Measurements from ENCODE around the gene BLMH. TPM values are rescaled to one million over a fixed set of nuclear protein-coding genes. Genes with fewer than 3 reads are reported as not detected.
A peak's percentile ranks its signal among the peaks of the same experiment; 100 is the strongest.

Gene BLMH
- total and polyA plus RNA-seq, 9 of the 15 experiments (the other 6 are each of a cell fraction or from before 2014, with no cell fraction given), result 26.0 to 118 (median 67.3) TPM

DNA sequence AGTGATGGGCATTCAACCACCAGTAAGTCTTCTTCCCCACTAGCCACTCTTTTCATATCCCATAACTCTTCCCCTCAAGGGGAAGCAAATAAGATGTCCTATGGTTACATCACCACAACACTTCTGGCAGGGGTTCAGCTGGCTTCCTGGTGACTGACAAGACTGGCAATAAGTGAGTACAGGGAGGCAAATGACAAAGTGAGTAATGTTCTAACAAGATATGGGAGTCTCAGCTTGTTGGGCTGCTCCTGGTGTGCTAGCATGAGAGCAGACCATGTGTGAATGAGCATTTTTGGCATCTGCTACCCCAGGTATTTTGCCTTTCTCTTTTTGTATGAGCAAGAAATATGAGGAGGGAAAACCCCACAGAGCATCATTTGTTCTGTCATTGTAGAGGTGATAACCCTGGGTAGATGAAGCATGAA, 32.2 kb upstream of the BLMH start (continued):
- TF ChIP-seq ZNF518B (CRISPR knock-in tag; IDR thresholded peaks at IDR 0.05), result no peak
- TF ChIP-seq SREBF1 (IDR thresholded peaks at IDR 0.05; ENCODE audit: borderline replicate concordance, low read depth, low read length), result no peak
- TF ChIP-seq KDM5B (IDR thresholded peaks at IDR 0.05; ENCODE audit: insufficient replicate concordance, low read depth, low read length), result no peak
- no peak for TF ChIP-seq ELF2 (CRISPR knock-in tag; IDR thresholded peaks at IDR 0.05)
- peak; percentile 71 for TF ChIP-seq NFIC (IDR thresholded peaks at IDR 0.05)
- TF ChIP-seq HNRNPUL1 (IDR thresholded peaks at IDR 0.05; ENCODE audit: low read length), result no peak
- no peak for TF ChIP-seq MTA2 (IDR thresholded peaks at IDR 0.05; ENCODE audit: low read depth)
- no peak for TF ChIP-seq OTX1 (CRISPR knock-in tag; IDR thresholded peaks at IDR 0.05)
- no peak for TF ChIP-seq ZNF507 (tag; conservative IDR thresholded peaks at IDR 0.05)
- TF ChIP-seq ZC3H4 (CRISPR knock-in tag; IDR thresholded peaks at IDR 0.05; ENCODE audit: borderline replicate concordance), result no peak
- TF ChIP-seq USF1 (CRISPR knock-in tag; IDR thresholded peaks at IDR 0.05), result no peak
- no peak for TF ChIP-seq ZNF639 (CRISPR knock-in tag; conservative IDR thresholded peaks at IDR 0.05 in 1 of 2, IDR thresholded peaks at IDR 0.05 in 1 of 2)
- TF ChIP-seq NFRKB (IDR thresholded peaks at IDR 0.05; ENCODE audit: low read depth), result no peak
- no peak for TF ChIP-seq POLR2AphosphoS2 (IDR thresholded peaks at IDR 0.05; ENCODE audit: low read length)
- TF ChIP-seq ZZZ3 (IDR thresholded peaks at IDR 0.05), result no peak

Data from K562 (cell line).